NCI-H128 (cell line): ENCODE measurements around the gene BEST1.

ENCODE experiments used
- DNase-seq: peaks from one replicate; lab custom pipeline; 2025; ENCODE audit not compliant: unreplicated experiment; lab: John Stamatoyannopoulos, UW

BEST1 gene

GRCh38 chr11:61914471-61915171 lies 35.5 kb upstream of the BEST1 start:
- no peak for DNase-seq

DNA sequence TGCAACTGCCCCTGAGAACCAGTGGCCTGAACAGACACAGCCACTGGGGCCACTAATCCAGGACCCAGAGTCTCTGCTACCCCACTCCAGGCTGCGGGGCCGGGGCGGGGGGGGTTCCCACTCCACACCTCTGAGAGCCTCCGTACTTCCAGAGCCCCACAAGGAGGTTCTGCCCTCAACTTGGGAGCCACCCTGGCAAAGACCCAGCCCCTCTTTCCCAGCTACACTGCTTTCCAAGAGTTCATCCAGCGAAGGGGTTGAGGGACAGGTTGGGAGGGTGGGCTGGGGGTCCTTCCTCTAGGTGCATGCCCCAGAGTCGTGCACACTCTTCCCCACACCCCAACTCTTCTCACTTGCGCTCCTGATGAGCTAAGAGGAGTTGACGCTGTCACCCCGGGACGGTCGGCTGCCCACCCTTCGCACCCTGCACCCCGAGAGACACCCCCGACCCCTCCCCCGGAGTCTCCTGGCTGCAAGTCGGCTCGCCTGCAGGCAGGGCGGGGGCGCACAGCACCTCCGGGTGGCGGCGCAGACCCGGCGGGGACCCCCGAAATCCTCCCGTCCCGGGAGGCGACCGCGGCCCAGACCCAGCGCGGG lies 33.3 kb upstream of the BEST1 start:
- DNase-seq: no peak

GRCh38 chr11:61917334-61918109 lies 32.6 kb upstream of the BEST1 start, which contains the start of gene RAB3IL1:
Gene RAB3IL1 (minus strand): TSS chr11:61917566. CDS start chr11:61917367, 199 bp downstream.
- no peak for DNase-seq

DNA sequence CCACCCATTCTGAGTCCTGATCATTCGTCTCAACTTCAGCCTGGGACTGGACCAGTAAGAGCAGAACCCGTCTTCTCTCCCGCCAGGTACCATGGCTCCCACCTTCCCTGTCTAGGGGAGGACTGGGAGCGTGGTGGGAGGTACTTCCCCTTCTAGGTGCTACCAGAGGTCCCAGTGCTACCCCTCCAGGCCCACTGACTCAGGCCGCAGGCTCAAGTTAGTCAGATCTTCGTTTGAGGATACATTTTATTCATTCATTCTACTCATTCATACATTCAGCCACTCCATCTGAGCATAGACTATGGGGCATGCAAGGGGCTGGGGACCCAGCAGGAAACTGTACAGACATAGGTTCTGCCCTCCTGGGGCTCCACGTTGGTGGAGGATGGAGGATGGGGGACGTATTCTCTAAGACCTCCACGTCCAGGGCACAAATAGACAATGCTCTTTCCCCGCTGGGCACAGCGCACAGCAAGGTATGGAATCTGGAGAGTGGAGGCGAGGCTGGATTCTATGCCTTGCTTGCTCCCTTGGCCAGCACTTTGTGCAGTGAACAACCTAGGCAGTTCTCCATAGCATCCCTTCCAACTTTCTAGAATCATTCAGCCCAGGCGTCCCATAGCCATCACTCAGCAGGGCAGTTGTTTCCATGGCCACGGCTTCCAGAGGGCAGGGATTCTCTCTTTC lies 31.8 kb upstream of the BEST1 start:
- DNase-seq: no peak

DNA sequence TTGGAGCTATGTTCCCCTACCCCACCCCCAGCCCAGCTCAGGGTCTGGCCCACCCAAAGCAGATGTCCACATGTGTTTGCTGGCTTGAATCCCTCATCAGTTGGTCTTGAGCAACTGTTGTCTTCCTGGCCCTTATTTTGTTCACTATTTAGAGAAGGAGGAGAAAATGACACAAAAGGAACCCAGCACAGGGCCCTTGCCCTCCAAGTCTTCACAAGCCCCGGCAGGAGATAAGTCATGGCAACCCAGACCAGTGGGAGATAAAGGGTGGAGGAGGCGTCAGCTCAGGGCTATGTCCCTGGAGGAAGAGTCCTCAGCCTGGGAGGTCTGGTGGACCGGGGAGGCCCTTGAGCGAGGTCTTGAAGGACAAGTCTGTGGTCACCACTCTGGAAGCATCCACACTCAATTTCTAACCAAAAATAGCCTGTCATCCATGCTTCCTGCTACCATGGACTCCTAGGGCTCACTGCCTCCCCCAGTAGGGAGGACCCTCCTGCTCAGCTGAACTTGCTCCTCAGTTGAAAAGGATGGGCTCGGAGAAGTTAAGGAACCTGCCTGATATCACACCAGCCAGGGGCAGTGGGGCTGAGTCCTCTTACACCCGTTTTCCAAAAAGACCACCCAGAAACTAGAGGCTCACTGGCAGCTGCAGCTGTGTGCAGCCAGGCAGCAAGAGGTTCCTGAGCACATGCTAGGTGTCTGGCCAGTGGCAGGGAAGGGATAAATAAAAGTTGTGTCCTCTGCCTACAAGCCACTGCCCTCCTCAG lies 31.0 kb upstream of the BEST1 start:
- DNase-seq: no peak

- DNase-seq: no peak
Measured at GRCh38 chr11:61919705-61920631, 30.2 kb upstream of the BEST1 start.

DNA sequence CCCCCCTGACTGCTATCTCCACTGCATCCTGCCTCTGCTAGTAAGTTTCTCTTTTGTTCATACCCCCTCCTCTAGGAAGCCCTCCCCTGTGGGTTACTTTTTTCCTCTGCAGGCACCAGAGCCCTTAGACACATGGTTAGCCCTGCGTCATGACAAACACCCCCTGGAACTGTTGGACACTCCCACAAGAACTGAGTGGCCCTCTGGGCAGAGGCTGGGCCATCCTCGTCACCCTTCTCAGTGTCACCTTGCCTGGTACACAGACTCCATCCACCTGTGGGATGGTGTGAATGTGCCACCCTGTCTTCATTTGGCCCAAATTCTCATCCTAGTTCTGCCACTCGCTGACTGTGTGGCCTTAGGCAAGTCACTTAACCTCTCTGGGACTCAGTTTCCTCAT lies 28.7 kb upstream of the BEST1 start:
- DNase-seq: no peak

GRCh38 chr11:61922539-61922938 lies 27.6 kb upstream of the BEST1 start:
- no peak for DNase-seq

DNA sequence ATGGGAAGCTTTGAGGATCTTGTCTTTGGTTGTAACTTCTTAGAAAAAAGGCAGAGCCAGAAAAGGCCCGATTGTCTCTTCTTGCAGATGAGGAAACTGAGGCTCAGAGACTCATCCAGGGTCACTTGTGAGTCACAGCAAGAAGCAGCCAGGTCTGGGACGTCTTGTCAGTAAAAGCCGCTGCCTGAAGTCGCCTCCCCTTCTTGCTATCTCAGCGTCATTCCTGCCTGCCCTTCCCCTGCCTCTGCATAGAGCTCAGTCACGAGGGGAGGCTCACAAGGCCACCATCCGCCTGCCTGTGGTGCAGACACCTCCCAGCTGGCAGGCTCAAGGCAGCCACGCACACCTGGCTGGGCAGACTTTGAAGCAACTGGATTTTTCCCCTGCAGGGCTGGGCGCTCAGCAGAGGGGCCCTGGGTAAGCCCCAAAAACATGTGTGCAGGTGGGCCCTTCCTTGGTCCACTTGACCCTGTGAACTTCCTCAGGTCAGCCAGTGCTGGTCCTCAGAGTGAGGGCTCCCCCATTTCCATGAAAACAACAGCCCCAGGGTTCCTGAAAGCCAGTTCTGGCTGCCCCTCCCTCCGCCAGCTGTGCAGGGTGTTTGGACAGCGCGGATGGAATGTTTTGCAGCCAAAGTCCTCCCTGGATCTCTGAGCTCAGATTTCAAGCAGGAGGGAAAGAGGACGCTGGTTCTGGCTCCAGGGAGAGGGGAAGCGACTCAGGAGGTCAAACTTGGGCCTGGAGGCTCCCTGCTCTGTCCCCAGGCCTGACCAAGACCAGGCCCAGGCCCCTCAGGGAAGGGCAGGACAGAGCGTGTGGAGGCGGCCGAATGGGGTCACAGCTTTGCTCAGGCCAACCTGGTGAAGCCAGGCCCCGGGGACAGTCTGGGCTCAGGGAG lies 26.7 kb upstream of the BEST1 start:
- DNase-seq: no peak

DNA sequence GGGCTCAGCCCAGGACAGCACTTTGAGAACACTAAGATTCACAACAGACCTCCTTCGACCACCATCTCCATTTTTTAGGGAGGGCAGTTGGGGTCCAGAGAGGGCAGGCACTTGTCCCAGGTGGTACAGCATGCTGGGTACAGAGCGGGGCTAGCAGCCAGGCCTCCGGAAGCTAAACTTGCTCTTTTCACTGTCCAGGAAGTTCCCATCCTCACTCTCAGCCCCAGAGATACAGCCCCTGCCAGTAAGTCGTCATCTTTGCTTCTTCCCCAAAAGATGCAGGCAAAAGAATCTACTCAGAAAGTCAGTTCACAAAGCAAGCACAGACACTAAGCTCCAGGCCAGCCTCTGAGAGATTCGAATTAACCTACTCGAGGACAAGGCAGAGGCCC lies 26.1 kb upstream of the BEST1 start:
- DNase-seq: no peak

GRCh38 chr11:61925736-61926135 lies 24.4 kb upstream of the BEST1 start:
- DNase-seq: no peak

DNA sequence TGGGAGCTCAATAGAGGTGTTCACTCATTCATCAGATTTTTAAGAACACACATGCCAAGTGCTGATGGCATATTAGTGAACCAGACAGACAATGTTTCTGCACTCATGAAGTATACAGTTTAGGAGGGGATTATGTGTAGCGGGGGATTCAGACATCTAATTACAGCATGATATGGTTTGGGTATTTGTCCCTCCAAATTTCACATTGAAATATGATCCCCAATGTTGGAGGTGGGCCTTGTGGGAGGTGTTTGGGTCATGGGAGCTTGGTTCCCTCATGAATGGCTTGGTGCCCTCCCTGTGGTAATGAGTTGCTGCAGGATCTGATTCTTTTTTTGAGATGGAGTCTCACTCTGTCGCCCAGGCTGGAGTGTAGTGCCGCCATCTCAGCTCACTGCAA lies 23.9 kb upstream of the BEST1 start:
- no peak for DNase-seq

DNA sequence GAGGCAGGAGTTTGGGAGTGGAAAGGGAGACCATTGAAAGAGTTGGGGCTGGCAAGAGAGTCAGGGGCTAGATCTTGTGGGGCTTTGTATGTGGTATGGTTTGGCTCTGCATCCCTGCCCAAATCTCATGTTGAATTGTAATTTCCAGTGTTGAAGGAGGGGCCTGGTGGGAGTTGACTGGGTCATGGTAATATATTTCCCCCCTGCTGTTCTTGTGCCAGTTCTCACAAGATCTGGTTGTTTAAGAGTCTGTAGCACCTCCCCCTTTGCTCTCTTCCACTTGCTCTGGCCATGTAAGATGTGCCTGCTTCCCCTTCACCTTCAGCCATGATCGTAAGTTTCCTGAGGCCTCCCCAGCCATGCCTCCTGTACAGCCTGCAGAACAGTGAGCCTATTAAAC lies 22.6 kb upstream of the BEST1 start:
- no peak for DNase-seq

DNA sequence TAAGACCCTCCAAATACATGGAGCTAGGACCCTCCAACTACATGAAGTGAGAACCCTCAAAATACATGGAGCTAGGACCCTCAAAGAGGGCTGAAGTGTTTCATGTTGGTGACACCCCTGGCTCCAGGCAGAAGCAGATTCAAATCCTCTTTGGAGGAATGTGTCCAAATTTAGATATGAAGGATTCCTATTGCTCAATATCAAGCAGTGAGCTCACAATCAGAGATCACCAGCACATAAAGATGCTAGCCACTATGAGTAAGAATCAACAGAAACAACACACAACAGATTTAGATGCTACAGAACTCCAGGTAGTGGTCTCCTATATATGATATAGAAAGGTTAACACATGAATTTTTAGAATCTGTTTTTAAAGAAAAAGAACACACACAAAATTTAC lies 21.5 kb upstream of the BEST1 start:
- DNase-seq: no peak

GRCh38 chr11:61930933-61931332 lies 19.2 kb upstream of the BEST1 start:
- DNase-seq: no peak

DNA sequence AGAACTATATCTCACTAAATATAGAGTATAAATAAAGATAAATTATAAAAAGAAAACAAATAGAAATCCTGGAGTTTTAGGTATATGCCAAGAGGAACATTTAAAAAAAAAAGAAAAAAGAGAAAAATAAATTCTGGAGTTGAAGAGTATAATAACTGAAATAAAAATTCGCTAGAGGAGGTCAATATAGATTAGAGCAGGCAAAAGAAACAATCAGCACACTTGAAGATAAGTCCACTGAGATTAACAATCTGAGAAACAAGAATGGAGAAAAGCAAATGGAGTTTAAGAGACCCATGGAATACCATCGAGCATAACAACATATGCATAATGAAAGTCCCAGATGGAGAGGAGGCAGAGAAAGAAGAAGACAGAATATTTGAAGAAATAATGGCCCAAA lies 14.3 kb upstream of the BEST1 start:
- no peak for DNase-seq

GRCh38 chr11:61940466-61940865 lies 9.7 kb upstream of the BEST1 start:
- no peak for DNase-seq

GRCh38 chr11:61945191-61945590 lies 5.0 kb upstream of the BEST1 start:
- no peak for DNase-seq

GRCh38 chr11:61946894-61947293 lies 3.3 kb upstream of the BEST1 start:
- no peak for DNase-seq
